Adipose tissue (tissue), 3 donors: Measurements from ENCODE around the gene NAV3. TPM values are rescaled to one million over a fixed set of nuclear protein-coding genes. Genes with fewer than 3 reads are reported as not detected.

Source experiments
- H3K27ac ChIP-seq: one replicate; pipeline ENCODE4 v1.5.1; 2013; ENCODE audit warnings: low read depth, low read length
- WGBS, 3 donors: extraction: QIAGEN DNeasy Blood & Tissue Kit; methylation state at CpG; one replicate each; pipeline ENCODE4 v1.1.7; 2013; 5-methylcytosine and 5-hydroxymethylcytosine counted together
- polyA plus RNA-seq, 3 donors: library from polyadenylated mRNA; stranded (reverse); fragments of 200-250 nt; gene quantifications; one replicate each; pipeline ENCODE4 v1.2.3, GENCODE V29; 2013
- donor health status: healthy with polysubstance abuse.
- donor health status: Bipolar disorder and iron deficiency.
- donor health status: healthy.

Gene NAV3
- polyA plus RNA-seq, 3 donors = 0.31 to 9.8 (median 1.9) TPM

DNA sequence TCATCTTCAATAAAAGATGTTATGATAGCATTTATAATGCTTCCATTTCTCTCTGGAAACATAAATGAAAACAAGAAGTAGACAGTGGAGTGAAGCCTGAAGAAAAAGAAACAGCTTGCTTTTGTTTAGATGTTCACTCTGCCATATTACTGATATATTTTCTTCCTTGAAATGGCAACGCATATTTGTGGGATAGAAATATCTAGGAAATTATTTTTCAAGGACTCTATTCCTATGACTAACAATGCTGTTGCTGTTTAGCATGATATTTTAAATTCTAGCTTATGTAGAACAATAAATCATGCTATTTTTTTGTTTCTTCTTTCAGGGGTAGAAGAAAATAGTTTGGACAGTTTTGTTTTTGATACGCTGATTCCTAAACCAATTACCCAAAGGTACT, 359.0 kb downstream of the NAV3 start:
- 82 to 91% (median 91%) methylated on average over 2 of the region's 2 CpGs for WGBS, 3 donors
- H3K27ac ChIP-seq = no peak overlapping the region

DNA sequence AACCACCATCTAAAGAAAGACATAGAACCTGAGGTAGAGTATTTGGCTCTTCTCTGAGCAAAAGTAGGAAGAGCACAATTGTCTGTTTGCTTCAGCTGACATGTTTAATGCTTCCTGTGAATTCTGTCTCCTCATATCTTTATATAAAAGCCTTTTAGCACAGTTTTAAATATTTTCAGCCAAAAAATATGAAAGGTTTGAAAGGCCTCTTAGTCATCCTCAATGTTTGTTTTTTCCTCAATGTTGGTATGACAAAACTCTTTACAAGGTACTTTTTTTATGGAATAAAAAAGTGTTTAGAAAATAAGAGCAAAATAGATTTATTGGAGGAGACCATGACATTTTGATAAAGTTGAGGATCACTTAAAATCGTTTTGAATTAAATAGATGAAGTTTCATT, 360.9 kb downstream of the NAV3 start:
- H3K27ac ChIP-seq = no peak overlapping the region
- WGBS, 3 donors = 37 to 68% (median 53%) methylated on average over 1 of the region's 1 CpG

DNA sequence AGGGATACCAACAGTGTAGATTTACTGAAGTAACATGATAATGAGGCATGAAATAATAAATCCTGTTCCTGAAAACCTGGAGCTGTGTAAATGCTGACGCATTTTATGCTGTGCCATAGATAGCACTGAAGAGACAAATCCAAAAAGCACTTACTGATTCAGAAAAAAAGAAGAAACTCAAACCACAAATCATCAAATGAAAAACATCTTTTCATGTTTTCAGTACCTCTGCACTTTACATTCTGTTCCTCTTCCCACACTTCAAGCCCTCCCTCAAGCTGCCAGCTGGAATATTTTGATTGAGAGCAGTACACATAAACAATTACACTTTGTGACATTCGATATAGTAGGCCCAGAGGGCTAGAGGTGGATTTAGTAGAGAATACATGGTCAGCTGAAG, 362.3 kb downstream of the NAV3 start:
- WGBS, 3 donors = 71 to 84% (median 79%) methylated on average over 2 of the region's 2 CpGs
- H3K27ac ChIP-seq = peak overlapping the region; percentile 22

DNA sequence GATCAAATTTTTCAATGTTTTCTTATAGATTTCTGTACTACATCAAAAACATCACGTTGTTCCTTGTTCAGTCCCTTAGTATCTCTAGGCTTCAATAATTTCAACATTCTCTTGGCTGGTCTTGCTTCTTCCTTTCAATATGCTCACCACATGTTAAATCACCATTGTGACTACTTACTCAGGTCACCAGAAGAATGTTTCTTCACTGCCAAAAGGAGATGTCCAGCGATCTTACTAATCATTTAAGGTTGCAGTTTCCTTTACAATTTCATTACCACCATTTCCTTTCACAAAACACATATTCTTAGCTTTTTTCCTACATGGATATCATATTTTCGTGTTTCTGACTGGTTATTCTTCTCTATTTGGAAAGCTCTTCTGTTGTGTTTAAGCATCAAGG, 363.8 kb downstream of the NAV3 start:
- WGBS, 3 donors = 34 to 49% (median 44%) methylated on average over 3 of the region's 3 CpGs
- H3K27ac ChIP-seq = no peak overlapping the region

DNA sequence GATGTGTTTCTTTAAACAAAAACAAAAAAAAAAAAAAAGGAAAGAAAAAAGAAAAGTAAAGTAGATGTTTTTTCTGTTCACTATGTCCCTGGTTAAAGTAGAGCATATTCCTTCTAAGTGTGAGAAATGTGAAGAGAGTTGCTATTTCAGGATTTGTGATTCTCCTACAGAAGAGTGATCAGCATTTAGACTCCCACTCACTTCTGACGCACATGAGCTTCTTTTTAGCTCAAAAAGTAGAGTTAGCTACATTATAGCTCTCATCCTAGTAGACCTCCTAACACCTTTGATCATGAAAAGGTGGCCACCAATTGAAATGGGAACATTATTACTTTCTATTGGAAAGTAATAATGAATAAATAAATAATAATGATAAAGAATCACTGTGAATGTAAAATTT, 368.2 kb downstream of the NAV3 start:
- WGBS, 3 donors = 80 to 91% (median 80%) methylated on average over 1 of the region's 1 CpG
- H3K27ac ChIP-seq = no peak overlapping the region

DNA sequence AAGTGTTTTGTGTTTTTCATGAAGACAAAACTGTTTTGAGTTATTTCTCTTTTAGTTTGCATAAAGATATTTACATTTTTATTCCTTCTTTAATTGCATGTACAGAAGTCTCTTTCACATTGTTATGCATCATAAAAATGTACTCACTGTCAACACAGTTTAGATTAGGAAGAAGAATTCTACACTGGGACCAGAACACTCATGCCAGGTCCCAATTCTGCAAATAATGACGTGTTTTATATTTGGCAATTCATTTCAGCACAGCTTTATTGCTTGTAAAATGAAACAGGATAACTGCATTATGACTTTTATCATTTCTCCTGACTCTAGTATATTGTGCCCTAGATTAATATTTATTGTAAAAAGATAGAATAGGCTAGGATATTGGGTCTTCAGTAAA, 369.2 kb downstream of the NAV3 start:
- 66 to 74% (median 74%) methylated on average over 1 of the region's 1 CpG for WGBS, 3 donors
- no peak overlapping the region for H3K27ac ChIP-seq

DNA sequence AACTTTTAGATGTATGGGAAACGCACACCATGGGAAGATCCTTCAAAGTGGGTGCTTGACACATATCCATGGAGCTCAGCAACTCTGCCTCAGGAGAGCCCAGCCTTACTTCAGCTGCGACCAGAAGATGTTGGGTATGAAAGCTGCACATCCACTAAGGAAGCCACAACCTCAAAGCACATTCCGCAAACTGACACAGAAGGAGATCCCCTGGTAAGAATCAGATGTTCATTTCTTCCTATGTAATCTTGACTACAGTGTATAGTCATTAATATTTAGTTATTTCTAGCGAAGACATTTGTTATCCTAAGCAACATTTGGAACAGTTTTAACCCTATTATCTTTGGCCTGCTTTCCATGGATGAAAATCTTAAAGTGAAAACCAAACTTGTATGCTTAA, 374.2 kb downstream of the NAV3 start:
- H3K27ac ChIP-seq = no peak overlapping the region
- WGBS, 3 donors = 57 to 94% (median 81%) methylated on average over 4 of the region's 4 CpGs

DNA sequence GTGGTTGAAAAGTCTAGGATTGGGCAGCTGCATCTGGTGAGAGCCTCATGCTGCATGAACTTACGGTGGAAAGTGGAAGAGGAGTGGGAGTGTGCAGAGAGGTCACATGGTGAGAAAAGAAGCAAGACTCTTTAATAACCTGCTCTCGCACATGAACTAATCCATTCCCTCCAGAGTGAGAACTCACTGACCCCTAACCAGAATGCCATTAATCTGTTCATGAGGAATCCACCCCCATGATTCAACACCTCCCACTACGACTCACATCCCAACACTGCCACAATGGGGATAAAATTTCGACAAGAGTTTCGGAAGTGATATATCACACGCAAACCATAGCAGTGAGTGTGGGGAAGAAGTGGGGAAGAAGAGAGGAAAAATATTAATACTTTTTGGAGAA, 377.4 kb downstream of the NAV3 start:
- WGBS, 3 donors = 68 to 90% (median 78%) methylated on average over 6 of the region's 6 CpGs
- no peak overlapping the region for H3K27ac ChIP-seq

DNA sequence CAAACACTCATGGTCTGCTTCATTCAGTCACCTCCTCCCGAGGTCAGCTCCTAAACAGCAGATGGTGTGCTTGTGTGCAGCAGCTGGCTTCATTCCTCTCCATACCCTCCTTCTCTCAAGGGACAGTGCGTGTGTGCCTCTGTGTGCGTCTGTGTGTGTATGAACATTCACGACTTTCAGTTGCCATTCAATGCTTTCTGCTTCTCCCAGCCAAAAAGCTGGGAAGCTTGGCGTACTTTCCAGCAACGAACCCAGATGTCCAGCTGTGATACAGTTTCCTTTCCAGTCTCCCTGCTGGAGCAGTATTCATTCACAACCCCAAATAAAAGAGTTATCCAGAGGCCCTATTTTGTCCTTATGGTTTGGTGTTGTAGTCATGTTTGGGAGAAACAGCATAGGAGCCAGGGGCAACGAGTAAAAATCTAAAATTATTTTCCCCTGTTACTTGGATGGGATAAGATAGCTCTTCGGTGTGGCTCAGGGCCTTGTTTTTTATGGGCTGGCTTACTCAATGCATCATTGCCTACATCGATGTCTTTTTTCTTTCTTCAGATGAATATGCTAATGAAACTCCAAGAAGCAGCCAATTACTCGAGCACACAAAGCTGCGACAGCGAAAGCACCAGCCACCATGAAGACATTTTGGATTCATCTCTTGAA, 379.3 kb downstream of the NAV3 start:
- 71 to 81% (median 76%) methylated on average over 12 of the region's 12 CpGs for WGBS, 3 donors
- H3K27ac ChIP-seq = no peak overlapping the region

DNA sequence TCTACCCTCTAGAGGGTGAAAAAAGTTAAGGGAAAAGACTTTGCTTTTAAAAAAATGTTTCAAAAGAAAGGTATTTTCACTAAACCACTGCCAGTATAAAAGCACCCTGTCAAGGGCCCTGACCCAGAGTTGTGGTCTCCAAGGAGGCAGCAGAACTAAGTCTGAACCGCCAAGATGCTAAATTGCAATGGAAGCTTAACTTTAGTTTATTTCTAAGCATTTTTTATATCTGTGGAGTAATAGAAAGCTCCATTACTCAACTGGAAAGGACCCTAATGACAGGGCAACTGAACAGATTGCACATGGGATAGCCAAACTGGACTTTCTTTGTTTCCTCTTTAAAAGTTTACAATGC, 379.8 kb downstream of the NAV3 start:
- WGBS, 3 donors = 87 to 89% (median 88%) methylated on average over 1 of the region's 1 CpG
- H3K27ac ChIP-seq = no peak overlapping the region

DNA sequence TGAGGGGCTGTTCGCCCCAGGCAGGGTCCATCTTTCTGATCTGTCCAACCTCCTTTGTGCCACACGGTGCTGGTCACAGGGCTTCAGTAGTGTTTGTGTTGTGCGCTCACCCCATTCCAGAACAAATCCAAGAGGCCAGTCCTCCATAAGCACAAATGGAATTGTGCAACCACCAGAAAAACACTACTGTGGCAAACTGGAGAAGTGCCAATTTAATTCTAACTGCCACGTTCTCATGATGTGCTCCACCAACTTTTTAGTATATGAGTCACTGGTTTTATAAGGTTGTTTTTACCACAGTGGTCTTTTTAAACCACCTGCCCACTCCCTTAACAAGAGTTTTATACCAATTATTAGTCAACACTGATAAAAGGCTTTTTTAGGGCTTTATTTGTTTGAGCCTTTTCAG, 380.2 kb downstream of the NAV3 start:
- 70 to 84% (median 79%) methylated on average over 4 of the region's 4 CpGs for WGBS, 3 donors
- no peak overlapping the region for H3K27ac ChIP-seq

DNA sequence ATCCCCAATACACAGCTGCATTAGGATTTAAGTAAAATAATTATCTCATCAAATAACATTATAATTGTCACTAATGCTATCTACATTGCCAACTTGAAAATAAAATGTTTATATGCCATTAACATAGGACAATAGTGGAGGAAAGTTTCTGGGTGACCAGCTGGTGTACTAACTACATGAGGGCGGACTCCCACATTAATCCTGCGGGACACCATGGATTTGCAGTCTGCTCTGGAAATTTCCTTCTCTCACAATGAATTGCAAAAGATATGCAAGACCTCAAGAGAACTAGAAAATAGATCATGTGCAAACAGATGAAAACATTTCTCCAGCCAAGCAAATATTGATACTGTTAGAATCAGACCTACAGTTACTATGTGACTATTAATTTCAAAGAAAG, 390.1 kb downstream of the NAV3 start:
- H3K27ac ChIP-seq = no peak overlapping the region
- 47 to 72% (median 53%) methylated on average over 2 of the region's 2 CpGs for WGBS, 3 donors

DNA sequence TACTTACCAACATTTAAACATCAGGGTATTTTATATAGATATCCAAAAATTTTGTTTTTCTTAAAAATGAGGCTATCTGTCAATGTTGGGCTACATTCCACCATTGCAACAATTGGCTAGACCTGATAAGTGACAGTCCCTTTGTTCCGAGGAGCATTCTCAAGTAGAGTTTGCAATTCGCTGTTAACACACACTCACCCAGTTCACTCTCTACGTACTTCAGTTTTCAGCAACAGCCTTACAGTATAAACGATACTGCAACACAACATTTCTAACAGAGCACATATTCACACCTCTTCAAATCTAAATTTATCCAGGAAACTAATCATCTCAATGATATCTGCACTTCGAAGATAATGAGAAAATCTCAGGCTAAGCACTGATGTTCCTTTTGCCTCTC, 393.5 kb downstream of the NAV3 start:
- H3K27ac ChIP-seq = no peak overlapping the region
- WGBS, 3 donors = 81 to 91% (median 86%) methylated on average over 5 of the region's 5 CpGs

DNA sequence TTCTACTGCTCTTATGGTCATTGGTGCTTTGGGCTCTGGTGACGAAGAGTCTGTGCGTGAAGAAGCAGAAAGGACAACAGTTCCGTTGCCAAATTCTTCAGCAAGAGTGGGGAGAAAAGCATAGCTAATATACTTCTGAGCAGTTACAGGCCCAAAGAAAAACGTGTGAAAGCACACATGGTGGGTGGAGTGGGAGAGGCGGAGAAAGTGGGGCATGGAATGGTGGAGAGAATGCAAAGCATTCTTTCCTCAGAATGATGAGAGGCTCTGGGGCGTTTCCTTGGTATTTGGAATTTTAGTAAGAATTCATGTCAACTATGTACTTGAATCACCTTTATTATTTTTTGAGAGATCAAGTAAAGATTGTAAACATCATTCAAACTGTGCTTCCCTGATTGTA, 396.1 kb downstream of the NAV3 start:
- WGBS, 3 donors = 75 to 81% (median 76%) methylated on average over 6 of the region's 6 CpGs
- no peak overlapping the region for H3K27ac ChIP-seq

DNA sequence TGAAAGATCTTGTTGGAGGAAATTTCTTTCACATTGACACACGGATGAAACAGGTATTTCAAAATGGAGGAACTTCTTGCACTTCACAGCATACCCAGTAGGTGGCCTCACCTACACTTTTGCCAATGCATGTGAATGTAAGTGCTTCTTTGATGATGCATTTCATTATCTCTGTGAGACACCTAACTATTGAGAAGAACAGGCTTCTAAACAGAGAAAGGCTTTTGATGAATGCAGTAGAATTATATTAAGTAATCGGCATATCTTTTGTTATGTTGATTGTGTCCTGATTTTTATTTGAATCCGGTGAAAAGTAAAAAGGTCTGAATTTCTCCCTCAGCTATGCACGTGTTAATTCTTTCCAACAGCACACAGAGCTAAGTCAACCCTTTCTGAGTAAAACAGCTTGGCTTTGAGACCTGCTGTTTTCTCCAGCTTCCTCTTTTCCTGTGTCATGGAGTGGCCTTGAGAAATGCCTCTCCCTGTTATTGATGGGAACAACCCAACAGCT, 399.0 kb downstream of the NAV3 start:
- H3K27ac ChIP-seq = no peak overlapping the region
- 31 to 44% (median 41%) methylated on average over 4 of the region's 4 CpGs for WGBS, 3 donors

DNA sequence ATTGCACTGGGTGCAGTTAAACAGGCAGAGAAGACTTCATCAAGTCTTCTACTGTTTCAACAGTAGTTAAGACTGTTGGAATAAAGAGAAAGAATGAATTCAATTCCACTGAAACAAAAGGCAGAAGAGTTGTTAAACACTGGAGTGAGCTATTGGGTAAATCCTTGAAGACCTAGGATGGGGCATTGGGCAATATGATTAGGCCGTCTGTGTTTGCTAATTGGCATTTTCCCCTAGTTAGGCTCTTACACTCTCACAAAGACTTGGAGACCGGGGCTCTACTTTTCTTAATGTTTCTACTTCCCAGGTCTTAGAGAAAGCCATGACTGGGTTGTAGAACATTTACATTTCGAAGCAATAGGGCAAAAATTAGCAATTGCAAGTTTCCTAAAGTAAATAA, 402.1 kb downstream of the NAV3 start:
- H3K27ac ChIP-seq = no peak overlapping the region
- WGBS, 3 donors = 70 to 82% (median 74%) methylated on average over 3 of the region's 3 CpGs

DNA sequence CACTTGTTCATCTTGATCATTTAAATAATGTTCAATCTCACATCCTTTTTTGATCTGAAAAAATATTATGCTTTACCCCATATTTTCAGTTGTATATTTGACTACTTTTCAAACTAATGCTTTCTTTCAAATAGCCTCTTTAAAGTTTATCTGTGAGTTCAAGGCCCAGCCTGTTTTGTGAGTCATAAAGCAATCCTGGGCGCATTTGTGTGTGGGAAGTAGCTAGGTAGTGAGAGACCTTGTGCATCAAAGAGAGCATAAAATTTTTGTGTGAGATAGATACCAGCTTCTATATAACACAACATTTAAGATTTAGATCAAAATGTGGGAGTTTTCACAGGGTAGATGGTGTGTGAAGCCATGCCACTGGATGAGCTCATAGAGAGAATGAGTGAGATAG, 405.6 kb downstream of the NAV3 start:
- WGBS, 3 donors = 72 to 93% (median 82%) methylated on average over 1 of the region's 1 CpG

DNA sequence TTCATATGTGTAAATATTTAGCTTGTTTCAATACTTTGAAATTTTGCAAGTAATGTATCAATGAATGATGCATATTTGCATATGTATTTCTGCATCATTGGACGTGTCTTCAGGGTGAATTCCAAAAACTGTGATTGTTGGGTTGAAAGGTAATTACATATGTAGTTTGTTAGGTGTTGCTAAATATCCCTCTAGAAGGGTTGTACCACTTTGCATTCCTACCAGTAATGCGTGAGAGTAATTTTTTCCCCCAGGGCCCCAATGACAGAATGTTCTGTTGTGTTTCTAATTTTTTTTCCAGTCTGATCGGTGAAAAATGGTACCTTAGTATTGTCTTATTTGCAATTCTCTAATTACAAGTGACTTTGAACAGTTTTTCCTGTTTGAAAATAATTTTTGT, 408.9 kb downstream of the NAV3 start:
- no peak overlapping the region for H3K27ac ChIP-seq
- 73 to 92% (median 85%) methylated on average over 3 of the region's 3 CpGs for WGBS, 3 donors

More for the DNA sequence above, 405.6 kb downstream of the NAV3 start:
- no peak overlapping the region for H3K27ac ChIP-seq

DNA sequence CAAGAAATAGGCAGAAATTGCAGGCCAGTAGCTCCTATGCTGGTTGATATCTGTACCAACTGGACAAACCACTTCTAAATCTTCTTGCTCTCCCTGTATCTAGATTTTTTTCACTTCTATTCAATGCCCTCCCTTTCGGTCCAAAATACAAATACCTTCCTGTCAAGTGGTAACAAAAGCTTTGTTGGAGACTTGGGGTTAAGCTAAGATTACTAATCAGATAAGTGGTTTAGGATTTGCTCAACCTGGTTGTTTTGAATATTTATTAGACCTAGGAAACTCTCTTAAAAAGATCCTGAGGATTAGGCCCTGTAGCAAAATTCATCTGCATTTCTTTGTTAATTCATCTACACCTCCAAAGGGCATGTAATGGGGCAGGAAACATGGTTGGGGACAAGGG, 410.1 kb downstream of the NAV3 start:
- WGBS, 3 donors = 52 to 71% (median 62%) methylated on average over 1 of the region's 1 CpG

DNA sequence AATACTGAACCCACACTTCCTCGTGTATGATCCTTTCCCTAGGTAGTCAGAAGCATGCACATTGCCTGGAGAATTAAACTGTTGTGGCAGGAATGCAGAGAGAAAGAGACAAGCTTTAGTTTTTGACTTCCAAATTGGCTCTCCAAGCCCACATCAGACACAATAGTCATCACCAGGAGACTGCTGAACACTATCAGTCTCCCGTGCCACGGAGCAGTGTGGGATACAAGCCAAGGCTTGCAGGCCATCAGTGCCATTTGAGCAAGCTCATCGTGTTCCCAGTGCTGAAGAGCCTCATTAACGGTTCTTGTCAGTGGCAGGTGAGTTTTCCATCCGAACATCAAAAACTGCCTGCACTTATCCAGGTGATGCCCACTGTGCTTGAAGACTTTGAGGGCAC, 410.8 kb downstream of the NAV3 start:
- no peak overlapping the region for H3K27ac ChIP-seq
- 68 to 78% (median 77%) methylated on average over 6 of the region's 6 CpGs for WGBS, 3 donors

More for the DNA sequence above, 410.1 kb downstream of the NAV3 start:
- no peak overlapping the region for H3K27ac ChIP-seq
